Activated T-helper 17 cell treated with anti-CD3 and anti-CD28 coated beads, Interleukin-2, amount 50 U/mL, for 72 hours (primary cell): ENCODE data around the gene PRSS58. TPM values are rescaled to one million over a fixed set of nuclear protein-coding genes. Genes with fewer than 3 reads are reported as not detected.

Experiments used
- ATAC-seq: fragments of 150-1000 bp; cut with Tn5 transposase; replicated peaks from 2 replicates; pipeline ENCODE4 v1.10.0; 2021; ENCODE audit warnings: mild to moderate bottlenecking, moderate library complexity
- H3K27ac Mint-ChIP-seq: one replicate; pipeline ENCODE4 v1.8.0; 2022; ENCODE audit warnings: mixed read lengths
- H3K27me3 Mint-ChIP-seq: one replicate; pipeline ENCODE4 v1.8.0; 2022; ENCODE audit warnings: mixed read lengths
- H3K36me3 Mint-ChIP-seq: one replicate; pipeline ENCODE4 v1.8.0; 2022; ENCODE audit warnings: low read depth, mild to moderate bottlenecking, mixed read lengths
- H3K4me1 Mint-ChIP-seq: one replicate; pipeline ENCODE4 v1.8.0; 2022; ENCODE audit warnings: mixed read lengths
- H3K4me3 Mint-ChIP-seq: one replicate; pipeline ENCODE4 v1.8.0; 2022; ENCODE audit warnings: mild to moderate bottlenecking, mixed read lengths
- H3K9me3 Mint-ChIP-seq: one replicate; pipeline ENCODE4 v1.8.0; 2022; ENCODE audit warnings: mixed read lengths
- total RNA-seq, 2 donors: library from RNA; stranded (reverse); gene quantifications; one replicate each; pipeline ENCODE4 v1.2.3, GENCODE V29; 2022

Gene PRSS58
- total RNA-seq, 2 donors from 2014 or later = not detected

GRCh38 chr7:142250705-142251104, 7.2 kb downstream of the PRSS58 start:
- H3K27me3 Mint-ChIP-seq = peaks cover 12% of the 10 kb centered on the region
- H3K4me1 Mint-ChIP-seq = no peaks in the 10 kb centered on the region
- ATAC-seq = no peak
- no peak overlapping the region for H3K27ac Mint-ChIP-seq
- H3K4me3 Mint-ChIP-seq = no peak overlapping the region
- H3K9me3 Mint-ChIP-seq = no peaks in the 10 kb centered on the region
- no peaks in the 10 kb centered on the region for H3K36me3 Mint-ChIP-seq

- Mint-ChIP-seq H3K36me3 (no peaks in the 10 kb centered on the region), H3K4me3 (no peak overlapping the region), H3K4me1 (no peaks in the 10 kb centered on the region), H3K27me3 (peaks cover 20% of the 10 kb centered on the region), H3K27ac (no peak overlapping the region), H3K9me3 (no peaks in the 10 kb centered on the region)
- ATAC-seq = no peak
Observed at GRCh38 chr7:142249918-142250317, 7.9 kb downstream of the PRSS58 start.

- Mint-ChIP-seq H3K4me1 (no peaks in the 10 kb centered on the region), H3K27me3 (peaks cover 28% of the 10 kb centered on the region), H3K4me3 (no peak overlapping the region), H3K27ac (no peak overlapping the region), H3K9me3 (no peaks in the 10 kb centered on the region), H3K36me3 (no peaks in the 10 kb centered on the region)
- no peak for ATAC-seq
Observed at GRCh38 chr7:142248166-142249160, 9.4 kb downstream of the PRSS58 start.

GRCh38 chr7:142243823-142244222, 14.0 kb downstream of the PRSS58 start:
- Mint-ChIP-seq H3K4me1 (no peaks in the 10 kb centered on the region), H3K4me3 (no peak overlapping the region), H3K27ac (no peak overlapping the region), H3K9me3 (no peaks in the 10 kb centered on the region), H3K27me3 (peaks cover 52% of the 10 kb centered on the region), H3K36me3 (no peaks in the 10 kb centered on the region)
- ATAC-seq = no peak

- no peaks in the 10 kb centered on the region for H3K36me3 Mint-ChIP-seq
- no peak overlapping the region for H3K27ac Mint-ChIP-seq
- H3K4me3 Mint-ChIP-seq = no peak overlapping the region
Observed at GRCh38 chr7:142240546-142240945, 17.3 kb downstream of the PRSS58 start.

GRCh38 chr7:142231716-142232115, 26.1 kb downstream of the PRSS58 start:
- no peaks in the 10 kb centered on the region for H3K4me1 Mint-ChIP-seq
- no peaks in the 10 kb centered on the region for H3K9me3 Mint-ChIP-seq
- no peaks in the 10 kb centered on the region for H3K36me3 Mint-ChIP-seq
- ATAC-seq = no peak
- H3K27ac Mint-ChIP-seq = no peak overlapping the region
- peaks cover 33% of the 10 kb centered on the region for H3K27me3 Mint-ChIP-seq
- H3K4me3 Mint-ChIP-seq = no peak overlapping the region

More at GRCh38 chr7:142240546-142240945, 17.3 kb downstream of the PRSS58 start:
- Mint-ChIP-seq H3K9me3 (no peaks in the 10 kb centered on the region), H3K27me3 (peaks cover 49% of the 10 kb centered on the region), H3K4me1 (no peaks in the 10 kb centered on the region)
- ATAC-seq = no peak

- no peak for ATAC-seq
- Mint-ChIP-seq H3K36me3 (no peaks in the 10 kb centered on the region), H3K27me3 (peaks cover 17% of the 10 kb centered on the region), H3K4me1 (no peaks in the 10 kb centered on the region), H3K9me3 (no peaks in the 10 kb centered on the region), H3K4me3 (no peak overlapping the region), H3K27ac (no peak overlapping the region)
Observed at GRCh38 chr7:142228537-142229104, 29.2 kb downstream of the PRSS58 start.

Other genes starting within 250 kb of the PRSS58 start
- under 1 TPM in 1 of 2 donors, not detected in 1; 0.58 TPM for gene MGAM2, start 146.3 kb downstream of the PRSS58 start, total RNA-seq